GM18505 (cell line): ENCODE data around the gene OR10W1.

Source experiments
- ATAC-seq: cut with Tn5 transposase; IDR thresholded peaks from one replicate; pipeline ENCODE4 v1.9.1; 2021; ENCODE audit not compliant: unreplicated experiment
- POLR2A ChIP-seq: IDR thresholded peaks from 4 replicates; pipeline ENCODE4 v1.6.1; 2011; ENCODE audit warnings: borderline replicate concordance; ENCODE audit not compliant: insufficient read depth, insufficient read length; ENCODE audit errors: extremely low read depth

Gene OR10W1

DNA sequence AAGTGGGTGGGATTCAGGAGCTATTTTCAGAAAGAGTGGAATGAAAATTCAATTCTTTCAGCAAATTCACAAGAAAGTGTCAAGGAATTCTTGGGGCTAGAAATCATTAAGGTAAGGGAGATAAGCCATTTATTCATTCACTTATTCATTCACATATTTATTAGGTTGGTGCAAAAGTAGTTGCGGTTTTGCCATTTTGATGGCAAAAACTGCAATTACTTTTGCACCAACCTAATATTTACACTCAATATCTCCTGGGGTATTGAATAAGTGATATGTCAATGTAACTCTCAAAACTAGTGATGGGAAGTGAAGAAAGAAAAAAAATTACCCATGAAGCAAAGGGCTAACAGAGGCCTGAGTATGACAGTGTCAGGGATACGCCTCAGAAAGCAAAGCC lies at the start of gene OR10W1:
Gene OR10W1, minus strand, starts transcription at position 119 of the 400 bp plus-strand sequence. CDS start 402 bp downstream, outside the sequence.
- TF ChIP-seq POLR2A: no peak
- ATAC-seq: no peak

- no peak for ATAC-seq
- TF ChIP-seq POLR2A: no peak
These were observed 48.1 kb upstream of the OR10W1 start for GRCh38 chr11:58316142-58316541.

DNA sequence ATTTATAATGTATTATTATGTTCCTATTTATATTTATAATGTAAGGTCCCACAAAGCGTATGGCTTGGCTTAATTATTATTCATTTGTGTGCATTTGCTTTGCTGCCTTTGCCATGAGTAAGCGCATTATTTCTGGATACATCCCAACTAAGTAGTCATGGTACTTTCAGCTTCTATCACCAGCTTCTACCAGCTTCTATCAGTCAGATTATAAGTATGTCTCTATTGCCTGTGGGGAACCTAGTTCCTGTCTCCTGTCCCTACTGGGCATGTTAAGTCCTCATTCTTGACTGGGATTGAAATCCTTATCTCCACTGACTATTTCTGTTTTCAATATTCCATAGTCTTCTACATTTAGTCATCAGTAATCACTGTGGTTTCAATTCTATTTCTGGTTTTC lies 33.5 kb upstream of the OR10W1 start:
- TF ChIP-seq POLR2A: no peak
- no peak for ATAC-seq

DNA sequence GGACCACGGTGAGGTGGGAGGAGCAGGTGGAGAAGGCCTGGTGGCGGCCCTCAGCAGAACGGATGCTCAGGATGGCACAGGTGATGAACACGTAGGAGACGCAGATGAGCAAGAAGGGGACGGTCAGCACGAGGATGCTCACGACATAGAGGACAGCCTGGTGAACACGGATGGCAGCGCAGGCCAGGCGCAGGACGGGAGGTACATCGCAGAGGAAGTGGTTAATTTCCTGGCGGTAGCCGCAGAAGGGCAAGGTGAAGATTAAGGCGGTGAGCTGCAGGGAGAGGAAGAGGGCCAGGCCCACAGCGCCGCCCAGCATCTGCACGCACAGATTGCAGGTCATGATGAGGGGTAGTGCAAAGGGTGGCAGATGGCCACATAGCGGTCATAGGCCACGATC lies 24.0 kb upstream of the OR10W1 start:
- TF ChIP-seq POLR2A: no peak
- ATAC-seq: no peak

- ATAC-seq: no peak
- TF ChIP-seq POLR2A: no peak
These were observed 21.2 kb upstream of the OR10W1 start for GRCh38 chr11:58289266-58289665.

- peak; percentile 73 for ATAC-seq
These were observed 18.2 kb upstream of the OR10W1 start for GRCh38 chr11:58286249-58286648.

DNA sequence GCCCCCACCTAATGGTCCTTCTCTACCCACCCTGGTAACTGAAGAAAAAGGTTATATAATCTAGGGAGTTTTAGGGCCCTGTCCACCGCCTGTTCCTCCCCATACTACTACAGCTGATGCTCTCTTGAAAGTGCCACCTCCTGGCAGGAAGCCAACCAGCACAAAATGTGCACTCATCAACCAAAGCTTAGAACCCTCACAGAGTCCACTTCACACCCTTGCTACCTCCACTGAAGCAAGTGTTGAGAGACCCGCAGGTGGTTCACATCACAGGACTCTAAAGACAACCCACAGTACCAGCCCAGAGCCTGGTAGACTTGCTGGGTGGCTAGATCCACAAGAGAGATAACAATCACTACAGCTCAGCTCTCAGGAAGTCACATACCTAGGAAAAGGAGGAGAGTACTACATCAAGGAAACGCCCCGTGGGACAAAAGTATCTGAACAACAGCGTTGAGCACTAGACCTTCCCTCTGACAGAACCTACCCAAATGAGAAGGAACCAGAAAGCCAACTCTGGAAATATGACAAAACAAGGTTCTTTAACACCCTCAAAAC lies 17.5 kb upstream of the OR10W1 start:
- no peak for TF ChIP-seq POLR2A
- ATAC-seq: no peak

More at GRCh38 chr11:58286249-58286648, 18.2 kb upstream of the OR10W1 start:
- TF ChIP-seq POLR2A: no peak

DNA sequence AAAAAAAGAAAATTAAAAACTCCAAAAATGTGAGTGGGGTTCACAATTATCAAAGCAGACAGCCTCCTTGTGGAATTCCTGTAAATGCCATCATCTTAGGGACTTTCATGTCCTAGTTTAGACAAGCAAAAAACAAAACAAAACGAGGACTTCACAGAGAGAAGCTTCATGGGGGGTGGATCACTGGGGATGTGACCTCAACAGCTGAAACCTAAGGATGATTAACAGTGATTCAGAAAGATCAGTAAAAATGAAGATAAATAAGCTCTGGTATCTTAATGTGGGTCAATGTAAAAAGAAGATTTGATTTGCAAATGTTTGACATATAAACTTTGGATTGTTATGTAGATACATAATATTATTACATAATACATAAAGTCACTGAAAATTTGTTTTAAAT lies 8.1 kb upstream of the OR10W1 start:
- no peak for TF ChIP-seq POLR2A
- no peak for ATAC-seq

GRCh38 chr11:58275002-58275401 lies 6.9 kb upstream of the OR10W1 start:
- ATAC-seq: no peak
- TF ChIP-seq POLR2A: no peak

DNA sequence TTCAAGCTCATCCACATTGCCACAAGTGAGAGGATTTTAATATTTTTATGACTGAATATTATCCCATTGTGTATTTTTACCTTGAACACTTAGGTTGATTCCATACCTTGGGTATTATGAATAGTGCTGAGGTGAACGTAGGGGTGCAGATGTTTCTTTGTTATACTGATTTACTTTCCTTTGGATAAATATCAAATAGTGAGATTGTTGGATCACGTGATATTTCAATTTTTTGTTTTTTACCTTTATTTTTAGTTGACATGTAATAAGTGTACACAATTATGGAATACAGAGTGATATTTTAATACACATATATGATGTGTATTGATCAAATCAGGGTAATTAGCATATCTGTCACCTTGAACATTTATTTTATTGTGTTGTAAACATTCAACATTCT lies 8.1 kb downstream of the OR10W1 start:
- ATAC-seq: no peak
- no peak for TF ChIP-seq POLR2A

DNA sequence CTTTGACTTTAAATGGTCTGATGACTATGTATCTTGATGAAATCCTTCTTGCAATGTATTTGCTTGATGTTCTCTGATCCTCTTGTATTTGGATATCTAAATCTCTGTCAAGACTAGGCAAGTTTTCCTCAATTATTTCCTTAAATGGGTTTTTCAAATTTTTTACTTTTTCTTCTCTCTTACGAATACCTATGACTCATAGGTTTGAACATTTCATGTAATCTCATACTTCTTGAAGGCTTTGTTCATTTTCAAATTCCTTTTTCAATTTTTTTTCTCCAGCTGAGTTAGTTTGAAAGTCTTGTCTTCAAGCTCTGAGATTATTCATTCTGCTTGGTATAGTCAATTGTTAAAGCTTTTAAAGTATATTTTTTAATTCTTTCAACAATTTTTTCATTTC lies 13.1 kb downstream of the OR10W1 start:
- no peak for ATAC-seq
- no peak for TF ChIP-seq POLR2A

GRCh38 chr11:58243954-58244353 lies 24.1 kb downstream of the OR10W1 start:
- no peak for ATAC-seq
- no peak for TF ChIP-seq POLR2A

DNA sequence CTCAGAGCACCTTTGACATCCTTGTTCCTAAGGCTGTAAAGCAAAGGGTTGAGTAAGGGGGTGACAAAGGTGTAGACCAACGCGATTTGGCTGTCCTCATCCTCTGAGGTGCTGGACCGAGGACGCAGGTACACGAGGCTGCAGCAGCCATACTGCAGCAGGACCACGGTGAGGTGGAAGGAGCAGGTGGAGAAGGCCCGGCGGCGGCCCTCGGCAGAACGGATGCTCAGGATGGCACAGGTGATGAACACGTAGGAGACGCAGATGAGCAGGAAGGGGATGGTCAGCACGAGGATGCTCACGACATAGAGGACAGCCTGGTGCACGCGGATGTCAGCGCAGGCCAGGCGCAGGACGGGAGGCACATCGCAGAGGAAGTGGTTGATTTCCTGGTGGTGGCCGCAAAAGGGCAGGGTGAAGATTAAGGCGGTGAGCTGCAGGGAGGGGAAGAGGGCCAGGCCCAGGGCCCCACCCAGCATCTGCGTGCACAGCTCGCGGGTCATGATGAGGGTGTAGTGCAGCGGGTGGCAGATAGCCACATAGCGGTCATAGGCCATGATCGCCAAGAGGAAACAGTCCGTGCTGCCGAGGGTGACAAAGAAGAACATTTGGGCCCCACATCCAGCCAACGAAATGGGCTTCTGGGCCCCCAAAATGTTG lies 40.0 kb downstream of the OR10W1 start:
- no peak for ATAC-seq
- TF ChIP-seq POLR2A: no peak

- no peak for TF ChIP-seq POLR2A
- ATAC-seq: no peak
These were observed 45.3 kb downstream of the OR10W1 start for GRCh38 chr11:58222721-58223120.
